CD4-positive, alpha-beta memory T cell (primary cell): Measurements from ENCODE around the gene PRXL2B. TPM values are rescaled to one million over a fixed set of nuclear protein-coding genes. Genes with fewer than 3 reads are reported as not detected.

Experiments used
- CTCF ChIA-PET: fragments of 350-600 bp; sonication (Branson Sonifier 250); formaldehyde crosslinking; loops from one replicate; lab custom pipeline; 2021; ENCODE audit warnings: inconsistent platforms; ENCODE audit not compliant: partially characterized antibody; lab: Charles Lee
- POLR2A ChIA-PET: fragments of 350-600 bp; sonication (Branson Sonifier 250); formaldehyde crosslinking; loops from one replicate; lab custom pipeline; 2021; ENCODE audit not compliant: partially characterized antibody; lab: Charles Lee
- DNase-seq, 5 donors: peaks; one replicate each; pipeline versions ENCODE4 v3.0.0 to v3.0.0-alpha.2; 2020 to 2022; ENCODE audit warnings: mixed read lengths in 1 of 5
- H3K27ac ChIP-seq: one replicate; pipeline ENCODE4 v1.7.0; 2013; ENCODE audit warnings: low read depth, low read length
- H3K27me3 ChIP-seq: 2 replicates; pipeline ENCODE4 v1.7.0; 2013; ENCODE audit warnings: mild to moderate bottlenecking, low read length, moderate library complexity; ENCODE audit not compliant: insufficient read depth
- H3K36me3 ChIP-seq: 2 replicates; pipeline ENCODE4 v1.7.0; 2013; ENCODE audit warnings: mild to moderate bottlenecking, low read length, moderate library complexity; ENCODE audit not compliant: insufficient read depth
- H3K4me1 ChIP-seq: 2 replicates; pipeline ENCODE4 v1.7.0; 2013; ENCODE audit warnings: mild to moderate bottlenecking, low read length, moderate library complexity; ENCODE audit not compliant: insufficient read depth
- H3K4me3 ChIP-seq, 2 donors: one replicate each; pipeline ENCODE4 v1.7.0; 2013; ENCODE audit warnings: low read length in 2 of 2, mild to moderate bottlenecking in 1 of 2
- H3K9me3 ChIP-seq, 2 donors: one replicate each; pipeline ENCODE4 v1.7.0; 2013; ENCODE audit warnings: low read length in 2 of 2, control low read depth in 1 of 2; ENCODE audit not compliant: control insufficient read depth in 1 of 2
- H3K27ac Mint-ChIP-seq, 7 donors: one replicate each; pipeline ENCODE4 v1.8.0; 2020 to 2021; ENCODE audit warnings: mixed read lengths in 7 of 7, mild to moderate bottlenecking in 6 of 7, inconsistent platforms in 3 of 7, moderate library complexity in 3 of 7
- H3K27me3 Mint-ChIP-seq, 2 donors: one replicate each; pipeline ENCODE4 v1.8.0; 2020 to 2021; ENCODE audit warnings: mixed read lengths in 2 of 2
- H3K36me3 Mint-ChIP-seq, 2 donors: one replicate each; pipeline ENCODE4 v1.8.0; 2020 to 2021; ENCODE audit warnings: mixed read lengths in 2 of 2, inconsistent platforms in 1 of 2, mild to moderate bottlenecking in 1 of 2
- H3K4me1 Mint-ChIP-seq, 4 donors: one replicate each; pipeline ENCODE4 v1.8.0; 2020 to 2021; ENCODE audit warnings: mixed read lengths in 4 of 4, mild to moderate bottlenecking in 1 of 4
- H3K4me3 Mint-ChIP-seq, 8 donors: one replicate each; pipeline ENCODE4 v1.8.0; 2020 to 2021; ENCODE audit warnings: mixed read lengths in 8 of 8, mild to moderate bottlenecking in 7 of 8, moderate library complexity in 6 of 8, inconsistent platforms in 3 of 8
- H3K9me3 Mint-ChIP-seq, 8 donors: one replicate each; pipeline ENCODE4 v1.8.0; 2020 to 2021; ENCODE audit warnings: mixed read lengths in 8 of 8, mild to moderate bottlenecking in 5 of 8, inconsistent platforms in 3 of 8, moderate library complexity in 1 of 8
- intact Hi-C: fragments of 100-400 bp; cut with micrococcal nuclease; formaldehyde crosslinking; loops from one replicate; pipeline ENCODE4 v1.15.1; 2023
- polyA plus RNA-seq, 2 donors: library from polyadenylated mRNA; unstranded; fragments of 300-500 nt; fragmentation: Illumina TruSeq; gene quantifications; one replicate each; pipeline ENCODE4 v1.2.3, GENCODE V29; 2021
- total RNA-seq, 2 experiments: library from RNA; stranded (reverse); gene quantifications; one replicate each; pipeline ENCODE4 v1.2.3, GENCODE V29; 2021

Gene PRXL2B
- total and polyA plus RNA-seq, 4 experiments from 2014 or later = 21.4 to 27.2 (median 25.0) TPM

- Histone ChIP-seq H3K9me3 (no peaks in the 10 kb centered on the region), H3K4me1 (peaks cover 16% of the 10 kb centered on the region), H3K27me3 (no peaks in the 10 kb centered on the region), H3K4me3 (no peak overlapping the region), H3K27ac (no peak overlapping the region), H3K36me3 (no peaks in the 10 kb centered on the region)
- Mint-ChIP-seq H3K4me1 (peaks cover 2 to 21% (median 12%) of the 10 kb centered on the region in 4 donors), H3K36me3 (peaks cover 0 to 3% of the 10 kb centered on the region in 2 donors), H3K27me3 (peaks cover 0 to 1% of the 10 kb centered on the region in 2 donors), H3K4me3 (no peak overlapping the region), H3K9me3 (peaks cover 0 to 4% (median 0%) of the 10 kb centered on the region in 8 donors), H3K27ac (peak overlapping the region in 1 of 7 donors; percentile 24)
- DNase-seq = no peak
- POLR2A ChIA-PET = interaction anchor here (0.6 to 3.1 kb wide), 3 partner anchors 52 to 84 kb away, joined by 3 to 7 read pairs (median 5); partner anchors contain the start of genes PRXL2B and TNFRSF14
- CTCF ChIA-PET = no interaction called here
- intact Hi-C loops = no loop called here
Measured at GRCh38 chr1:2639203-2639602, 52.6 kb downstream of the PRXL2B start.

- peaks cover 2 to 21% (median 12%) of the 10 kb centered on the region in 4 donors for H3K4me1 Mint-ChIP-seq
- H3K4me3 Mint-ChIP-seq = peak overlapping the region in 1 of 8 donors; percentile 4
- no peak for DNase-seq
- ChIA-PET POLR2A (interaction anchor here (0.6 to 3.1 kb wide), 2 partner anchors 53 to 55 kb away, joined by 3 to 7 read pairs; partner anchors contain the start of gene PRXL2B), CTCF (no interaction called here)
- Histone ChIP-seq H3K36me3 (no peaks in the 10 kb centered on the region), H3K4me1 (peaks cover 16% of the 10 kb centered on the region), H3K4me3 (no peak overlapping the region), H3K27ac (no peak overlapping the region), H3K9me3 (no peaks in the 10 kb centered on the region), H3K27me3 (no peaks in the 10 kb centered on the region)
- intact Hi-C loops = loop anchor here (5.0 kb wide), 1 partner anchor 508 kb away; no protein-coding TSS in a partner anchor
- peaks cover 0 to 3% of the 10 kb centered on the region in 2 donors for H3K36me3 Mint-ChIP-seq
- peaks cover 0 to 4% (median 0%) of the 10 kb centered on the region in 8 donors for H3K9me3 Mint-ChIP-seq
- H3K27me3 Mint-ChIP-seq = peaks cover 0 to 1% of the 10 kb centered on the region in 2 donors
- peak overlapping the region in 2 of 7 donors; percentile 70 to 93 for H3K27ac Mint-ChIP-seq
Measured at GRCh38 chr1:2639607-2640521, 53.3 kb downstream of the PRXL2B start.

GRCh38 chr1:2640626-2641025 is 54.0 kb downstream of the PRXL2B start:
- peaks cover 2 to 21% (median 12%) of the 10 kb centered on the region in 4 donors for H3K4me1 Mint-ChIP-seq
- peaks cover 16% of the 10 kb centered on the region for H3K4me1 ChIP-seq
- no peak overlapping the region for H3K27ac Mint-ChIP-seq
- intact Hi-C loops = loop anchor here (5.0 kb wide), 1 partner anchor 508 kb away; no protein-coding TSS in a partner anchor
- H3K36me3 Mint-ChIP-seq = peaks cover 0 to 3% of the 10 kb centered on the region in 2 donors
- H3K4me3 Mint-ChIP-seq = no peak overlapping the region
- no peaks in the 10 kb centered on the region for H3K36me3 ChIP-seq
- H3K27ac ChIP-seq = no peak overlapping the region
- peaks cover 0 to 6% (median 0%) of the 10 kb centered on the region in 8 donors for H3K9me3 Mint-ChIP-seq
- CTCF ChIA-PET = no interaction called here
- POLR2A ChIA-PET = interaction anchor here (1.5 kb wide), 1 partner anchor 55 kb away, joined by 6 read pairs; no protein-coding TSS in a partner anchor
- H3K4me3 ChIP-seq = no peak overlapping the region
- DNase-seq = no peak
- H3K9me3 ChIP-seq = no peaks in the 10 kb centered on the region
- H3K27me3 Mint-ChIP-seq = peaks cover 0 to 1% of the 10 kb centered on the region in 2 donors
- no peaks in the 10 kb centered on the region for H3K27me3 ChIP-seq

Other genes with a start within 250 kb of the PRXL2B start
- 10 to 100 TPM; 12.5 to 15.3 TPM for gene MORN1, start 195.2 kb upstream of the PRXL2B start, total RNA-seq
- 1 to 10 TPM; 1.9 to 2.2 TPM for gene MORN1, start 195.2 kb upstream of the PRXL2B start, polyA plus RNA-seq
- gene RER1, start 194.9 kb upstream of the PRXL2B start, total RNA-seq = 100 to 1,000 TPM; 149 to 151 TPM
- gene RER1, start 194.9 kb upstream of the PRXL2B start, polyA plus RNA-seq = 100 to 1,000 TPM; 131 to 221 TPM
- gene PEX10, start 174.2 kb upstream of the PRXL2B start, total RNA-seq = 10 to 100 TPM; 11.7 to 13.0 TPM
- gene PEX10, start 174.2 kb upstream of the PRXL2B start, polyA plus RNA-seq = 1 to 10 TPM; 7.2 to 8.6 TPM
- 10 to 100 TPM; 26.6 to 31.6 TPM for gene PLCH2, start 110.5 kb upstream of the PRXL2B start, total RNA-seq
- gene PLCH2, start 110.5 kb upstream of the PRXL2B start, polyA plus RNA-seq = 1 to 10 TPM in 1 of 2 donors, not detected in 1; 2.0 TPM
- 10 to 100 TPM; 88.9 to 93.7 TPM for gene PANK4, start 60.2 kb upstream of the PRXL2B start, total RNA-seq
- gene PANK4, start 60.2 kb upstream of the PRXL2B start, polyA plus RNA-seq = 10 to 100 TPM; 10.6 to 24.4 TPM
- gene HES5, start 56.5 kb upstream of the PRXL2B start, total RNA-seq = not detected
- not detected for gene HES5, start 56.5 kb upstream of the PRXL2B start, polyA plus RNA-seq
- 100 to 1,000 TPM; 170 to 173 TPM for gene TNFRSF14, start 30.4 kb upstream of the PRXL2B start, total RNA-seq
- gene TNFRSF14, start 30.4 kb upstream of the PRXL2B start, polyA plus RNA-seq = 10 to 100 TPM; 59.6 to 66.1 TPM
- gene MMEL1, start 46.2 kb downstream of the PRXL2B start, total RNA-seq = under 1 TPM; 0.67 to 0.90 TPM
- 1 to 10 TPM; 5.5 to 8.1 TPM for gene MMEL1, start 46.2 kb downstream of the PRXL2B start, polyA plus RNA-seq
- 1 to 10 TPM; 4.8 to 4.9 TPM for gene TTC34, start 214.9 kb downstream of the PRXL2B start, total RNA-seq
- under 1 TPM in 1 of 2 donors, not detected in 1; 0.06 TPM for gene TTC34, start 214.9 kb downstream of the PRXL2B start, polyA plus RNA-seq